Gastrocnemius medialis (tissue), 4 donors: Measurements from ENCODE around the gene ARHGEF18.

Experiments used
- POLR2A ChIP-seq, 2 donors: fragments of 450-650 bp; IDR thresholded peaks; one replicate each; pipeline ENCODE4 v1.6.1; 2017; ENCODE audit warnings: antibody characterized with exemption in 2 of 2, mild to moderate bottlenecking in 2 of 2, moderate library complexity in 2 of 2
- TF ChIP-seq, protein P1 (sequence below), 5 experiments: fragments of 450-650 bp in 3 of 5; fragments of 200-600 bp in 2 of 5; sonication (generic) in 2 of 5; IDR thresholded peaks in 4 of 5; conservative IDR thresholded peaks in 1 of 5; 1 replicate in 4 of 5; 2 replicates in 1 of 5; pipeline ENCODE4 v1.5.1; 2016 to 2019; ENCODE audit warnings: antibody characterized with exemption in 5 of 5, mild to moderate bottlenecking in 3 of 5, moderate library complexity in 3 of 5

DNA sequence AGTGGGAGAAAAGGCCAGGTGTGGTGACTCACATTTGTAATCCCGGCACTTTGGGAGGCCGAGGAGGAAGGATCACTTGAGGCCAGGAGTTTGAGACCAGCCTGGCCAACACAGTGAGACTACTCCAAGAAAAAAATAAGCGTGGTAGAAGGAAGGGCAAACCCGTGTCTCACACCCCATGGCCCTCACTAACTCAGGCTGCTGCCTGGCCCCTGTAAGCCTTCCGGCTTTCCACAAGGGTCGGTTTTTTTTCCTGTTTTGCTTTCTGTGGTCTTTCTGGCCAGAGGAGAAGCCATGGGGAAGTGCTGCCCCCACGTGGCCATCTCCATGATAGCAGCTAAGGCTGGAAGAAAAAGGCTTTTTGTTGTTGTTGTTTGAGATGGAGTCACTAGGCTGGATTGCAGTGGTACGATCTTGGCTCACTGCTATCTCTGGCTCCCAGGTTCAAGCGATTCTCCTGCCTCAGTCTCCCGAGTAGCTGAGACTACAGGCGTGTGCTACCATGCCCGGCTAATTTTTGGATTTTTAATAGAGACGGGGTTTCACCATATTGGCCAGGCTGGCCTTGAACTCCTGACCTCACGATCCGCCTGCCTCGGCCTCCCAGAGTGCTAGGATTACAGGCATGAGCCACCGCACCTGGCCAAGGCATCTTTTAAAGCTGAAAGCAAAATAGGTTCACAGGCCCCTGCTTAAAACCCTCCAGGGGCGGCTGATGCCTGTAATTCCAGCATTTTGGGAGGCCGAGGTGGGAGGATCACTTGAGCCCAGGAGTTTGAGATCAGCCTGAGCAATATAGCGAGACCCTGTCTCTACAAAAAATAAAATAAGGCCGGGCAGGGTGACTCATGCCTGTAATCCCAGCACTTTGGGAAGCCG is 7.5 kb upstream of the ARHGEF18 start:
- TF ChIP-seq, protein P1, sequence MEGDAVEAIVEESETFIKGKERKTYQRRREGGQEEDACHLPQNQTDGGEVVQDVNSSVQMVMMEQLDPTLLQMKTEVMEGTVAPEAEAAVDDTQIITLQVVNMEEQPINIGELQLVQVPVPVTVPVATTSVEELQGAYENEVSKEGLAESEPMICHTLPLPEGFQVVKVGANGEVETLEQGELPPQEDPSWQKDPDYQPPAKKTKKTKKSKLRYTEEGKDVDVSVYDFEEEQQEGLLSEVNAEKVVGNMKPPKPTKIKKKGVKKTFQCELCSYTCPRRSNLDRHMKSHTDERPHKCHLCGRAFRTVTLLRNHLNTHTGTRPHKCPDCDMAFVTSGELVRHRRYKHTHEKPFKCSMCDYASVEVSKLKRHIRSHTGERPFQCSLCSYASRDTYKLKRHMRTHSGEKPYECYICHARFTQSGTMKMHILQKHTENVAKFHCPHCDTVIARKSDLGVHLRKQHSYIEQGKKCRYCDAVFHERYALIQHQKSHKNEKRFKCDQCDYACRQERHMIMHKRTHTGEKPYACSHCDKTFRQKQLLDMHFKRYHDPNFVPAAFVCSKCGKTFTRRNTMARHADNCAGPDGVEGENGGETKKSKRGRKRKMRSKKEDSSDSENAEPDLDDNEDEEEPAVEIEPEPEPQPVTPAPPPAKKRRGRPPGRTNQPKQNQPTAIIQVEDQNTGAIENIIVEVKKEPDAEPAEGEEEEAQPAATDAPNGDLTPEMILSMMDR (IDR thresholded peaks at IDR 0.05 in 4 of 5, conservative IDR thresholded peaks at IDR 0.05 in 1 of 5): peak; percentile 91 to 97 (median 95)
- TF ChIP-seq POLR2A (IDR thresholded peaks at IDR 0.05): no peak
